B cell (primary cell): ENCODE data around the gene PI4KA. TPM values are rescaled to one million over a fixed set of nuclear protein-coding genes. Genes with fewer than 3 reads are reported as not detected.

Experiments used
- ATAC-seq: fragments of 200-7000 bp; cut with Tn5 transposase; one replicate; pipeline ENCODE4 v1.10.0; 2021; ENCODE audit warnings: low read depth, mild to moderate bottlenecking, moderate number of reproducible peaks, moderate library complexity
- CTCF ChIA-PET: fragments of 350-600 bp; sonication (Branson Sonifier 250); formaldehyde crosslinking; loops from one replicate; lab custom pipeline; 2021; ENCODE audit warnings: antibody characterized with exemption, inconsistent platforms; lab: Charles Lee
- POLR2A ChIA-PET: fragments of 350-600 bp; sonication (Branson Sonifier 250); formaldehyde crosslinking; loops from one replicate; lab custom pipeline; 2021; ENCODE audit warnings: antibody characterized with exemption; lab: Charles Lee
- DNase-seq: peaks from one replicate; pipeline ENCODE4 v3.0.0; 2013
- H2AFZ ChIP-seq: 2 replicates; pipeline ENCODE4 v1.6.1; 2012; ENCODE audit warnings: mild to moderate bottlenecking, low read depth, low read length; ENCODE audit not compliant: insufficient read depth, poor library complexity, severe bottlenecking
- H3K27ac ChIP-seq, 2 donors: 1 replicate in 1 of 2; 2 replicates in 1 of 2; pipeline ENCODE4 v1.5.1; 2012 to 2013; ENCODE audit warnings: low read length in 2 of 2, mild to moderate bottlenecking in 2 of 2, moderate library complexity in 1 of 2
- H3K27me3 ChIP-seq, 4 experiments: fragments of 200-600 bp in 1 of 4; sonication (generic) in 1 of 4; replicated peaks in 1 of 4; 1 replicate in 2 of 4; 2 replicates in 2 of 4; pipeline versions ENCODE4 v1.6.1 to v1.7.0; 2013 to 2016; ENCODE audit warnings: low read length in 3 of 4, mild to moderate bottlenecking in 2 of 4, mixed read lengths in 1 of 4, moderate library complexity in 1 of 4; ENCODE audit not compliant: insufficient read depth in 4 of 4, control insufficient read depth in 3 of 4; ENCODE audit errors: control extremely low read depth in 1 of 4
- H3K36me3 ChIP-seq, 2 experiments: replicated peaks in 1 of 2; 1 replicate in 1 of 2; 2 replicates in 1 of 2; pipeline versions ENCODE4 v1.6.1 to v1.7.1; 2013; ENCODE audit warnings: low read length in 1 of 2; ENCODE audit not compliant: insufficient read depth in 2 of 2, control insufficient read depth in 1 of 2; ENCODE audit errors: control extremely low read depth in 1 of 2, extremely low read depth in 1 of 2
- H3K4me1 ChIP-seq, 2 donors: fragments of 200-600 bp in 1 of 2; sonication (generic) in 1 of 2; 1 replicate in 1 of 2; 2 replicates in 1 of 2; pipeline versions ENCODE4 v1.5.1 to v1.6.1; 2013 to 2017; ENCODE audit warnings: low read length in 2 of 2; ENCODE audit not compliant: control insufficient read depth in 2 of 2, insufficient read depth in 2 of 2
- H3K4me2 ChIP-seq: replicated peaks from 2 replicates; pipeline ENCODE3; 2012; ENCODE audit warnings: mild to moderate bottlenecking, low read depth, low read length; ENCODE audit not compliant: poor library complexity, severe bottlenecking
- H3K4me3 ChIP-seq, 5 experiments: fragments of 200-600 bp in 1 of 5; sonication (generic) in 1 of 5; 1 replicate in 3 of 5; 2 replicates in 2 of 5; pipeline versions ENCODE4 v1.5.1 to v1.7.0; 2011 to 2016; ENCODE audit warnings: low read length in 4 of 5, mild to moderate bottlenecking in 4 of 5, low read depth in 2 of 5, control low read depth in 1 of 5, moderate library complexity in 1 of 5; ENCODE audit not compliant: insufficient read depth in 1 of 5; ENCODE audit errors: control extremely low read depth in 1 of 5, extremely low read depth in 1 of 5
- H3K79me2 ChIP-seq: fragments of 200-600 bp; sonication (generic); one replicate; pipeline ENCODE4 v1.6.0; 2016; ENCODE audit warnings: low read length; ENCODE audit not compliant: control insufficient read depth, insufficient read depth
- H3K9ac ChIP-seq: fragments of 200-600 bp; sonication (generic); 2 replicates; pipeline ENCODE4 v1.6.1; 2017; ENCODE audit warnings: mild to moderate bottlenecking, low read length, moderate library complexity
- H3K9me3 ChIP-seq, 3 donors: one replicate each; pipeline versions ENCODE4 v1.6.1 to v1.7.1; 2013; ENCODE audit warnings: low read length in 2 of 3; ENCODE audit not compliant: control insufficient read depth in 2 of 3, insufficient read depth in 1 of 3; ENCODE audit errors: control extremely low read depth in 1 of 3
- H4K20me1 ChIP-seq: 2 replicates; pipeline ENCODE4 v1.6.0; 2012; ENCODE audit warnings: mild to moderate bottlenecking, low read length; ENCODE audit not compliant: insufficient read depth, control insufficient read depth, poor library complexity, severe bottlenecking
- H3K27ac Mint-ChIP-seq: one replicate; pipeline ENCODE4 v1.8.0; 2021; ENCODE audit warnings: mixed read lengths
- H3K27me3 Mint-ChIP-seq: one replicate; pipeline ENCODE4 v1.8.0; 2021; ENCODE audit warnings: mixed read lengths
- H3K4me1 Mint-ChIP-seq: one replicate; pipeline ENCODE4 v1.8.0; 2021; ENCODE audit warnings: mixed read lengths
- H3K4me3 Mint-ChIP-seq: one replicate; pipeline ENCODE4 v1.8.0; 2021; ENCODE audit warnings: mixed read lengths
- H3K9me3 Mint-ChIP-seq: one replicate; pipeline ENCODE4 v1.8.0; 2022; ENCODE audit warnings: mixed read lengths; ENCODE audit not compliant: insufficient read depth
- EZH2 ChIP-seq: IDR thresholded peaks from 2 replicates; pipeline ENCODE4 v1.6.1; 2012; ENCODE audit warnings: borderline replicate concordance, low read depth, mild to moderate bottlenecking, moderate library complexity, low read length; ENCODE audit not compliant: insufficient read depth, poor library complexity, severe bottlenecking
- WGBS: methylation state at CpG from one replicate; pipeline ENCODE4 v1.1.5; 2013; ENCODE audit warnings: missing lambda C conversion rate; ENCODE audit not compliant: insufficient coverage; 5-methylcytosine and 5-hydroxymethylcytosine counted together
- intact Hi-C: fragments of 100-400 bp; cut with micrococcal nuclease; formaldehyde crosslinking; loops from one replicate; pipeline ENCODE4 v1.10.0; 2022
- polyA plus RNA-seq: library from polyadenylated mRNA; depleted of rRNA; stranded (reverse); fragments of >200 nt; gene quantifications from 2 replicates; pipeline ENCODE4 v1.2.3, GENCODE V29; 2012
- total RNA-seq, 2 donors: library from RNA; stranded (reverse); fragments of 120-200 nt in 1 of 2; gene quantifications; 1 replicate in 1 of 2; 2 replicates in 1 of 2; pipeline versions ENCODE4 v1.2.3 to v1.2.4, GENCODE V29; 2013 to 2022
- TF ChIP-seq, protein P1 (sequence below): fragments of 200-600 bp; IDR thresholded peaks from one replicate; pipeline ENCODE4 v1.8.0; 2022; ENCODE audit warnings: antibody characterized with exemption, mild to moderate bottlenecking

The PI4KA gene
- total and polyA plus RNA-seq, 2 donors (not counting 1 experiment from before 2014, with no cell fraction given): 85.9 to 156 TPM

DNA sequence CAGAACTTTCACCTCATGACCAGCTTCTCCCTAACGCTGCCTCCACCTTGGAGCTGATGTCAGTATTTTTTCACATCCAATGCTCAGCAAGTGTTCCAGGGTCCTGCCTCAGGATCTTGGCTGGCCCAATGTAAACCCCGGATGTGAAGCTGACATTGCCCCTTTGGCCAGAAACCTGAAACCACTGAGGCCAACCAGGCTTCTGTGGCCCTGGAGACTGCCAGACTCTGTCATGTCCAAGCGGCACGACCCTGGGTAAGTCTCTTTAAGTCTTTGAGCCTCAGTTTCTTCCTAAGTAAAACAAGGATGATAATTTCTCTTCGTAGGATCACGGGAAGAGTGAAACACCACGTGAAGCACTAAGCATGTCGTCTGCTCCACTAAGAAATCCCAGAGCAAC lies 61.9 kb downstream of the PI4KA start:
- ChIA-PET CTCF (interaction anchor here (2.3 kb wide), 1 partner anchor 13 kb away, joined by 8 read pairs; no protein-coding TSS in a partner anchor), POLR2A (no interaction called here)
- H3K27ac Mint-ChIP-seq: no peak overlapping the region
- no peaks in the 10 kb centered on the region for H3K9me3 Mint-ChIP-seq
- DNase-seq (no peak), ATAC-seq (no peak)
- Histone ChIP-seq H4K20me1 (no peaks in the 10 kb centered on the region), H3K4me3 (no peak overlapping the region), H3K27ac (no peak overlapping the region), H3K9me3 (no peaks in the 10 kb centered on the region), H3K4me1 (no peaks in the 10 kb centered on the region), H3K36me3 (peaks cover 5 to 80% of the 10 kb centered on the region in 2 experiments), H2AFZ (no peak overlapping the region), H3K4me2 (no peak overlapping the region), H3K79me2 (no peaks in the 10 kb centered on the region), H3K9ac (no peak overlapping the region), H3K27me3 (no peaks in the 10 kb centered on the region)
- WGBS: 98% methylated on average over 8 of the region's 8 CpGs
- peaks cover 8% of the 10 kb centered on the region for H3K4me1 Mint-ChIP-seq
- no peaks in the 10 kb centered on the region for H3K27me3 Mint-ChIP-seq
- H3K4me3 Mint-ChIP-seq: no peak overlapping the region
- intact Hi-C loops: no loop called here
- TF ChIP-seq, protein P1, sequence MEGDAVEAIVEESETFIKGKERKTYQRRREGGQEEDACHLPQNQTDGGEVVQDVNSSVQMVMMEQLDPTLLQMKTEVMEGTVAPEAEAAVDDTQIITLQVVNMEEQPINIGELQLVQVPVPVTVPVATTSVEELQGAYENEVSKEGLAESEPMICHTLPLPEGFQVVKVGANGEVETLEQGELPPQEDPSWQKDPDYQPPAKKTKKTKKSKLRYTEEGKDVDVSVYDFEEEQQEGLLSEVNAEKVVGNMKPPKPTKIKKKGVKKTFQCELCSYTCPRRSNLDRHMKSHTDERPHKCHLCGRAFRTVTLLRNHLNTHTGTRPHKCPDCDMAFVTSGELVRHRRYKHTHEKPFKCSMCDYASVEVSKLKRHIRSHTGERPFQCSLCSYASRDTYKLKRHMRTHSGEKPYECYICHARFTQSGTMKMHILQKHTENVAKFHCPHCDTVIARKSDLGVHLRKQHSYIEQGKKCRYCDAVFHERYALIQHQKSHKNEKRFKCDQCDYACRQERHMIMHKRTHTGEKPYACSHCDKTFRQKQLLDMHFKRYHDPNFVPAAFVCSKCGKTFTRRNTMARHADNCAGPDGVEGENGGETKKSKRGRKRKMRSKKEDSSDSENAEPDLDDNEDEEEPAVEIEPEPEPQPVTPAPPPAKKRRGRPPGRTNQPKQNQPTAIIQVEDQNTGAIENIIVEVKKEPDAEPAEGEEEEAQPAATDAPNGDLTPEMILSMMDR: no peak
- TF ChIP-seq EZH2: no peak

DNA sequence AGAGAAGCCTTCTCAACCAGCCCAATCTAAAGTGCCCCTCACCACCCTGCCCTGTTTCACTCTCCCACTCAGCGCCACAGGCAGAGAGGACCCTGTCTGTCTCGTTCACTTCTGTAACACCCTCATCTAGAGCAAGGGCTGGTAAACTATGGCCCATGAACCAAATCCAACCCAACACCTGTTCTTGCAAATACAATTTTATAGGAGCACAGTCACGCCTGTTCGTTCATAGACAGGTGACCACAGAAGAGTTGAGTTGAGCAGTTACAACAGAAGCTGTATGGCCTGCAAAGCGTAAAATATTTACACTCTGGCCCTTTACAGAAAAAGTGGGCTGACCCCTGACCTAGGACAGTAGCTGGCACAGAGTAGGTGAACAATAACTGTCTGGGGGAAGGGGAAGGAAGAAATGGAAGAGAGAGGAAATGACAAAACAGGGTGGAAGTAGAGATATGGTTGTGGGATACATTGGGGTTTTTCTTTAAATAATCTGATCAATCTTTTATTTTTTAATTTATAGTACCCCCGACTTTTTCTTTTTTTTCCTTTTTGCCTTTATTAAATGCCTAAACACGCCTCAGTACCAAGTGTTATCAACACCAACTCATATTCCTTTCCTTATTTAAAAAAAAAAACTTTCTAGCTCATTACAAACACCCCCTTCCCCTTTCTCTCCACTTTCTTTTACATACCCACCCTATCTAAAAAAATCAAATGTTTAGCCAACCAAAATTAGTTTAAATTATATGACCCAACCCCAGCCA lies 63.8 kb downstream of the PI4KA start:
- TF ChIP-seq, protein P1: no peak
- TF ChIP-seq EZH2: no peak
- Mint-ChIP-seq H3K4me3 (no peak overlapping the region), H3K27me3 (no peaks in the 10 kb centered on the region), H3K27ac (no peak overlapping the region), H3K9me3 (no peaks in the 10 kb centered on the region), H3K4me1 (peaks cover 8% of the 10 kb centered on the region)
- intact Hi-C loops: no loop called here
- no peak overlapping the region for H3K4me3 ChIP-seq
- no peak overlapping the region for H2AFZ ChIP-seq
- H4K20me1 ChIP-seq: no peaks in the 10 kb centered on the region
- peaks cover 3 to 70% of the 10 kb centered on the region in 2 experiments for H3K36me3 ChIP-seq
- 85% methylated on average over 6 of the region's 7 CpGs for WGBS
- DNase-seq: no peak
- ChIA-PET POLR2A (no interaction called here), CTCF (interaction anchor here (0.6 to 2.3 kb wide), 2 partner anchors 9 to 11 kb away, joined by 3 to 8 read pairs; no protein-coding TSS in a partner anchor)
- H3K79me2 ChIP-seq: no peaks in the 10 kb centered on the region
- H3K4me2 ChIP-seq: no peak overlapping the region
- H3K27ac ChIP-seq: no peak overlapping the region
- H3K9ac ChIP-seq: no peak overlapping the region
- no peaks in the 10 kb centered on the region for H3K9me3 ChIP-seq
- H3K4me1 ChIP-seq: no peaks in the 10 kb centered on the region
- no peaks in the 10 kb centered on the region for H3K27me3 ChIP-seq
- ATAC-seq: no peak
